Activated CD8-positive, alpha-beta memory T cell treated with anti-CD3 and anti-CD28 coated beads for 36 hours (primary cell): ENCODE measurements around the gene POLRMT. TPM values are rescaled to one million over a fixed set of nuclear protein-coding genes. Genes with fewer than 3 reads are reported as not detected.
"Not testable (repeated sequence)": the region's sequence is repeated elsewhere in the genome, so short reads cannot be mapped to it uniquely, and the experiment has no call there.

ENCODE experiments used
- CTCF ChIA-PET: fragments of 350-600 bp; sonication (Branson Sonifier 250); formaldehyde crosslinking; loops from one replicate; lab custom pipeline; 2021; ENCODE audit warnings: antibody characterized with exemption; lab: Charles Lee
- POLR2A ChIA-PET: fragments of 350-600 bp; sonication (Branson Sonifier 250); formaldehyde crosslinking; loops from one replicate; lab custom pipeline; 2021; ENCODE audit warnings: antibody characterized with exemption; lab: Charles Lee
- total RNA-seq, 2 experiments: library from RNA; stranded (reverse); gene quantifications; one replicate each; pipeline ENCODE4 v1.2.3, GENCODE V29; 2021

POLRMT gene
- total RNA-seq, 2 experiments from 2014 or later, result 79.9 to 81.1 TPM

- ChIA-PET CTCF (no interaction called here), POLR2A (no interaction called here)
Observed at GRCh38 chr19:590750-591098, 42.6 kb downstream of the POLRMT start.

GRCh38 chr19:590396-590745, 43.0 kb downstream of the POLRMT start:
- CTCF ChIA-PET, result no interaction called here
- POLR2A ChIA-PET, result no interaction called here

- ChIA-PET CTCF (no interaction called here), POLR2A (no interaction called here)
Observed at GRCh38 chr19:589693-590395, 43.5 kb downstream of the POLRMT start, which contains the start of gene HCN2. HCN2 (plus strand) TSS chr19:589881; CDS start chr19:589946, 65 bp downstream.

GRCh38 chr19:588741-589692, 44.3 kb downstream of the POLRMT start:
- CTCF ChIA-PET, result interaction anchor here (0.6 to 3.3 kb wide), 3 partner anchors 11 to 57 kb away, joined by 3 to 9 read pairs (median 4); partner anchors contain the start of gene CDC34
- POLR2A ChIA-PET, result no interaction called here

- ChIA-PET CTCF (interaction anchor here (0.6 to 3.3 kb wide), 3 partner anchors 10 to 57 kb away, joined by 3 to 9 read pairs (median 4); partner anchors contain the start of gene CDC34), POLR2A (no interaction called here)
Observed at GRCh38 chr19:588093-588740, 45.1 kb downstream of the POLRMT start.

GRCh38 chr19:585551-586110, 47.7 kb downstream of the POLRMT start:
- CTCF ChIA-PET, result interaction anchor here (3.3 kb wide), 1 partner anchor 54 kb away, joined by 9 read pairs; the partner anchor contains the start of gene CDC34
- POLR2A ChIA-PET, result no interaction called here

- CTCF ChIA-PET, result interaction anchor here (0.9 to 1.7 kb wide), 7 partner anchors 10 to 154 kb away, joined by 3 to 6 read pairs (median 4); no protein-coding TSS in a partner anchor
- POLR2A ChIA-PET, result not testable (repeated sequence)
Observed at GRCh38 chr19:585146-585545, 48.2 kb downstream of the POLRMT start.

GRCh38 chr19:584240-585001, 48.9 kb downstream of the POLRMT start:
- CTCF ChIA-PET, result interaction anchor here (0.8 to 1.7 kb wide), 12 partner anchors 11 to 155 kb away, joined by 3 to 6 read pairs (median 4); partner anchors contain the start of genes BSG and GZMM
- POLR2A ChIA-PET, result no interaction called here

- CTCF ChIA-PET, result interaction anchor here (0.8 to 1.7 kb wide), 11 partner anchors 11 to 155 kb away, joined by 3 to 6 read pairs (median 4); partner anchors contain the start of genes BSG and GZMM
- POLR2A ChIA-PET, result no interaction called here
Observed at GRCh38 chr19:583968-584239, 49.4 kb downstream of the POLRMT start.

GRCh38 chr19:583198-583967, 50.0 kb downstream of the POLRMT start:
- ChIA-PET POLR2A (no interaction called here), CTCF (interaction anchor here (1.0 to 1.7 kb wide), 7 partner anchors 28 to 150 kb away, joined by 3 to 6 read pairs (median 5); partner anchors contain the start of gene GZMM)

GRCh38 chr19:582497-583197, 50.7 kb downstream of the POLRMT start:
- ChIA-PET CTCF (interaction anchor here (1.0 kb wide), 1 partner anchor 10 kb away, joined by 3 read pairs; the partner anchor contains the start of gene BSG), POLR2A (no interaction called here)

GRCh38 chr19:581399-582111, 51.8 kb downstream of the POLRMT start:
- CTCF ChIA-PET, result interaction anchor here (1.0 kb wide), 1 partner anchor 9 kb away, joined by 3 read pairs; the partner anchor contains the start of gene BSG
- POLR2A ChIA-PET, result no interaction called here

GRCh38 chr19:580274-580835, 53.0 kb downstream of the POLRMT start:
- POLR2A ChIA-PET, result no interaction called here
- CTCF ChIA-PET, result no interaction called here

- CTCF ChIA-PET, result no interaction called here
Observed at GRCh38 chr19:579842-580155, 53.5 kb downstream of the POLRMT start.

GRCh38 chr19:579111-579841, 54.1 kb downstream of the POLRMT start:
- ChIA-PET CTCF (no interaction called here), POLR2A (no interaction called here)

More at GRCh38 chr19:579842-580155, 53.5 kb downstream of the POLRMT start:
- POLR2A ChIA-PET, result no interaction called here
